Mesothelial cell of epicardium (in vitro differentiated cells): ENCODE results near the gene SPEN. TPM values are rescaled to one million over a fixed set of nuclear protein-coding genes. Genes with fewer than 3 reads are reported as not detected.

Source experiments
- DNase-seq, 2 experiments: peaks; one replicate each; pipeline ENCODE4 v3.0.0; 2021; ENCODE audit warnings: low spot score in 2 of 2; ENCODE audit not compliant: unreplicated experiment in 2 of 2
- H3K27ac Mint-ChIP-seq: 2 replicates; pipeline ENCODE4 v1.8.0; 2021; ENCODE audit warnings: mixed read lengths
- H3K27me3 Mint-ChIP-seq: 2 replicates; pipeline ENCODE4 v1.8.0; 2021; ENCODE audit warnings: low read depth, mixed read lengths
- H3K36me3 Mint-ChIP-seq: 2 replicates; pipeline ENCODE4 v1.8.0; 2021; ENCODE audit warnings: mixed read lengths
- H3K4me1 Mint-ChIP-seq: 2 replicates; pipeline ENCODE4 v1.8.0; 2021; ENCODE audit warnings: mixed read lengths
- H3K4me3 Mint-ChIP-seq: 2 replicates; pipeline ENCODE4 v1.8.0; 2021; ENCODE audit warnings: mild to moderate bottlenecking, moderate library complexity, mixed read lengths
- H3K9me3 Mint-ChIP-seq: 2 replicates; pipeline ENCODE4 v1.8.0; 2021; ENCODE audit warnings: mixed read lengths
- CTCF ChIP-seq: fragments of 200-600 bp; sonication (generic); IDR thresholded peaks from one replicate; pipeline ENCODE4 v1.5.0; 2021; ENCODE audit warnings: antibody characterized with exemption; ENCODE audit not compliant: unreplicated experiment
- total RNA-seq: library from RNA; stranded (reverse); gene quantifications from 3 replicates; pipeline ENCODE4 v1.2.1, GENCODE V29; 2021

SPEN gene
- total RNA-seq, 1 donor from 2014 or later = 88.0 TPM

- no peak for TF ChIP-seq CTCF
- no peaks in the 10 kb centered on the region for H3K36me3 Mint-ChIP-seq
- H3K4me1 Mint-ChIP-seq = no peaks in the 10 kb centered on the region
- H3K9me3 Mint-ChIP-seq = no peaks in the 10 kb centered on the region
- H3K27me3 Mint-ChIP-seq = peaks cover 3% of the 10 kb centered on the region
- DNase-seq = no peak
- no peak overlapping the region for H3K27ac Mint-ChIP-seq
- no peak overlapping the region for H3K4me3 Mint-ChIP-seq
Observed at GRCh38 chr1:15988856-15989736, 141.6 kb downstream of the SPEN start.

GRCh38 chr1:15989776-15990175, 142.3 kb downstream of the SPEN start:
- H3K4me1 Mint-ChIP-seq = no peaks in the 10 kb centered on the region
- H3K27me3 Mint-ChIP-seq = peaks cover 3% of the 10 kb centered on the region
- H3K4me3 Mint-ChIP-seq = no peak overlapping the region
- H3K27ac Mint-ChIP-seq = no peak overlapping the region
- H3K36me3 Mint-ChIP-seq = no peaks in the 10 kb centered on the region
- no peak for DNase-seq
- no peak for TF ChIP-seq CTCF
- no peaks in the 10 kb centered on the region for H3K9me3 Mint-ChIP-seq

Other genes with a start within 250 kb of the SPEN start
- 31.7 to 34.5 TPM (median 34.1 TPM) in 3 replicates for gene DDI2, start 230.2 kb upstream of the SPEN start, total RNA-seq
- gene PLEKHM2, start 163.4 kb upstream of the SPEN start, total RNA-seq = 59.9 to 63.0 TPM (median 60.6 TPM) in 3 replicates
- 6.1 to 7.0 TPM (median 6.6 TPM) in 3 replicates for gene SLC25A34, start 111.4 kb upstream of the SPEN start, total RNA-seq
- not detected in 3 replicates for gene TMEM82, start 105.2 kb upstream of the SPEN start, total RNA-seq
- gene FBLIM1, start 88.9 kb upstream of the SPEN start, total RNA-seq = 101 to 103 TPM (median 101 TPM) in 3 replicates
- gene UQCRHL, start 40.1 kb upstream of the SPEN start, total RNA-seq = 2.8 to 3.5 TPM (median 3.0 TPM) in 3 replicates
- gene ZBTB17, start 128.4 kb downstream of the SPEN start, total RNA-seq = 46.0 to 48.6 TPM (median 48.6 TPM) in 3 replicates
- gene SRARP, start 156.5 kb downstream of the SPEN start, total RNA-seq = not detected in 3 replicates
- 5.0 to 6.3 TPM (median 6.3 TPM) in 3 replicates for gene HSPB7, start 170.3 kb downstream of the SPEN start, total RNA-seq
- 3.0 to 3.5 TPM (median 3.2 TPM) in 3 replicates for gene CLCNKA, start 174.3 kb downstream of the SPEN start, total RNA-seq
- 2.9 to 3.6 TPM (median 3.0 TPM) in 3 replicates for gene CLCNKB, start 196.1 kb downstream of the SPEN start, total RNA-seq
- gene FAM131C, start 225.9 kb downstream of the SPEN start, total RNA-seq = 1.6 to 1.9 TPM (median 1.7 TPM) in 3 replicates